Activated CD8-positive, alpha-beta T cell treated with anti-CD3 and anti-CD28 coated beads for 36 hours (primary cell): ENCODE data around the gene CFHR5. TPM values are rescaled to one million over a fixed set of nuclear protein-coding genes. Genes with fewer than 3 reads are reported as not detected.

Experiments used
- ATAC-seq: fragments of 200-7000 bp; cut with Tn5 transposase; one replicate; pipeline ENCODE4 v1.10.0; 2021; ENCODE audit warnings: mild to moderate bottlenecking, moderate library complexity
- CTCF ChIA-PET: fragments of 350-600 bp; sonication (Branson Sonifier 250); formaldehyde crosslinking; loops from one replicate; lab custom pipeline; 2021; ENCODE audit warnings: antibody characterized with exemption; lab: Charles Lee
- POLR2A ChIA-PET: fragments of 350-600 bp; sonication (Branson Sonifier 250); formaldehyde crosslinking; loops from one replicate; lab custom pipeline; 2021; ENCODE audit warnings: antibody characterized with exemption; lab: Charles Lee
- DNase-seq: peaks from one replicate; pipeline ENCODE4 v3.0.0-alpha.2; 2020
- H3K27ac Mint-ChIP-seq: one replicate; pipeline ENCODE4 v1.8.0; 2021; ENCODE audit warnings: mild to moderate bottlenecking, mixed read lengths
- H3K27me3 Mint-ChIP-seq: one replicate; pipeline ENCODE4 v1.8.0; 2021; ENCODE audit warnings: mixed read lengths
- H3K36me3 Mint-ChIP-seq: one replicate; pipeline ENCODE4 v1.8.0; 2021; ENCODE audit warnings: low read depth, mixed read lengths
- H3K4me1 Mint-ChIP-seq: one replicate; pipeline ENCODE4 v1.8.0; 2021; ENCODE audit warnings: low read depth, mixed read lengths
- H3K4me3 Mint-ChIP-seq: one replicate; pipeline ENCODE4 v1.8.0; 2021; ENCODE audit warnings: mild to moderate bottlenecking, moderate library complexity, mixed read lengths
- H3K9me3 Mint-ChIP-seq: one replicate; pipeline ENCODE4 v1.8.0; 2021; ENCODE audit warnings: mixed read lengths
- intact Hi-C: fragments of 100-400 bp; cut with micrococcal nuclease; formaldehyde crosslinking; loops from one replicate; pipeline ENCODE4 v1.10.0; 2022
- total RNA-seq, 2 experiments: library from RNA; stranded (reverse); gene quantifications; one replicate each; pipeline ENCODE4 v1.2.3, GENCODE V29; 2021
- TF ChIP-seq, protein P1 (sequence below): fragments of 200-600 bp; IDR thresholded peaks from one replicate; pipeline ENCODE4 v1.8.0; 2022; ENCODE audit warnings: antibody characterized with exemption, mild to moderate bottlenecking

Gene CFHR5
- total RNA-seq, 2 experiments from 2014 or later = not detected

DNA sequence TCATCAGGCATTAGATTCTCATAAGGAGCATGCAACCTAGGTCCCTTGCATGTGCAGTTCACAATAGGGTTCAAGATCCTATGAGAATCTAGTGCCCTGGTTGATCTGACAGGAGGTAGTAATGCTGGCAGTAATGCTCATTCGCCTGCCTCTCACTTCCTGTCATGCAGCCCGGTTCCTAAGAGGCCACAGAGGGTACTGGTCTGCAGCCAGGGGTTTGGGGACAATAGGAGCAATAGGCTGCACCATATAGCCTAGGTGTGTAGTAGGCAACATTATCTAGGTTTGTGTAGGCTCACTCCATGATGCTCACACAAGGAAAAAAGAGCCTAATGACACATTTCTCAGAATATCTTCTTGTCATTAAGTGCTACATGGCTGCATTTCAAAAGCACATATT is 25.8 kb downstream of the CFHR5 start:
- ATAC-seq (no peak), DNase-seq (no peak)
- Mint-ChIP-seq H3K27me3 (no peaks in the 10 kb centered on the region), H3K36me3 (no peaks in the 10 kb centered on the region), H3K27ac (no peak overlapping the region), H3K4me3 (no peak overlapping the region), H3K4me1 (no peaks in the 10 kb centered on the region), H3K9me3 (no peaks in the 10 kb centered on the region)
- CTCF ChIA-PET = interaction anchor here (0.6 kb wide), 1 partner anchor 333 kb away, joined by 3 read pairs; no protein-coding TSS in a partner anchor
- TF ChIP-seq, protein P1, sequence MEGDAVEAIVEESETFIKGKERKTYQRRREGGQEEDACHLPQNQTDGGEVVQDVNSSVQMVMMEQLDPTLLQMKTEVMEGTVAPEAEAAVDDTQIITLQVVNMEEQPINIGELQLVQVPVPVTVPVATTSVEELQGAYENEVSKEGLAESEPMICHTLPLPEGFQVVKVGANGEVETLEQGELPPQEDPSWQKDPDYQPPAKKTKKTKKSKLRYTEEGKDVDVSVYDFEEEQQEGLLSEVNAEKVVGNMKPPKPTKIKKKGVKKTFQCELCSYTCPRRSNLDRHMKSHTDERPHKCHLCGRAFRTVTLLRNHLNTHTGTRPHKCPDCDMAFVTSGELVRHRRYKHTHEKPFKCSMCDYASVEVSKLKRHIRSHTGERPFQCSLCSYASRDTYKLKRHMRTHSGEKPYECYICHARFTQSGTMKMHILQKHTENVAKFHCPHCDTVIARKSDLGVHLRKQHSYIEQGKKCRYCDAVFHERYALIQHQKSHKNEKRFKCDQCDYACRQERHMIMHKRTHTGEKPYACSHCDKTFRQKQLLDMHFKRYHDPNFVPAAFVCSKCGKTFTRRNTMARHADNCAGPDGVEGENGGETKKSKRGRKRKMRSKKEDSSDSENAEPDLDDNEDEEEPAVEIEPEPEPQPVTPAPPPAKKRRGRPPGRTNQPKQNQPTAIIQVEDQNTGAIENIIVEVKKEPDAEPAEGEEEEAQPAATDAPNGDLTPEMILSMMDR = no peak
- intact Hi-C loops = no loop called here
- POLR2A ChIA-PET = no interaction called here

DNA sequence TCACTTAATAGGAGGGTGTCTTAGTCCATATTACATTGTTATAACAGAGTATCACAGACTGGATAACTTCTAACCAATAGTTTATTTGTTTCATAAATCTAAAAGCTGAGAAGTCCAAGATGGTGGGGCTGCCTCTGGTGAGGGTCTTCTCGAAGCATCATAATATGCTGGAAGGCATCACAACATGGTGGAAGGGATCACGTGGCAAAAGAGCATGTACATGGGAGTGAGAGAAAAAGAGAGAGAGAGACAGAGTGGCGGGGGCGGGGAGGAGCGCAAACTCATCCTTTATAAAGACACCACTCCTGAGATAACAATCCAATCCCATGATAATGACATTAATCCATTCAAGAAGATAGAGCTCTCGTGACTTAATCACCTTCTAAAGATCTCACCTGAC is 31.5 kb downstream of the CFHR5 start:
- H3K4me1 Mint-ChIP-seq = no peaks in the 10 kb centered on the region
- TF ChIP-seq, protein P1 = no peak
- intact Hi-C loops = no loop called here
- ChIA-PET POLR2A (interaction anchor here (1.0 kb wide), 1 partner anchor 14 kb away, joined by 3 read pairs; no protein-coding TSS in a partner anchor), CTCF (no interaction called here)
- H3K9me3 Mint-ChIP-seq = peaks cover 2% of the 10 kb centered on the region
- H3K36me3 Mint-ChIP-seq = no peaks in the 10 kb centered on the region
- no peak overlapping the region for H3K27ac Mint-ChIP-seq
- no peak for DNase-seq
- H3K27me3 Mint-ChIP-seq = no peaks in the 10 kb centered on the region
- no peak overlapping the region for H3K4me3 Mint-ChIP-seq
- ATAC-seq = no peak

GRCh38 chr1:197011614-197012013 is 34.3 kb downstream of the CFHR5 start:
- ChIA-PET POLR2A (no interaction called here), CTCF (no interaction called here)
- Mint-ChIP-seq H3K27me3 (no peaks in the 10 kb centered on the region), H3K4me1 (no peaks in the 10 kb centered on the region), H3K36me3 (no peaks in the 10 kb centered on the region), H3K4me3 (no peak overlapping the region), H3K27ac (no peak overlapping the region), H3K9me3 (peaks cover 2% of the 10 kb centered on the region)
- no peak for ATAC-seq
- TF ChIP-seq, protein P1 = no peak
- intact Hi-C loops = no loop called here
- DNase-seq = no peak

DNA sequence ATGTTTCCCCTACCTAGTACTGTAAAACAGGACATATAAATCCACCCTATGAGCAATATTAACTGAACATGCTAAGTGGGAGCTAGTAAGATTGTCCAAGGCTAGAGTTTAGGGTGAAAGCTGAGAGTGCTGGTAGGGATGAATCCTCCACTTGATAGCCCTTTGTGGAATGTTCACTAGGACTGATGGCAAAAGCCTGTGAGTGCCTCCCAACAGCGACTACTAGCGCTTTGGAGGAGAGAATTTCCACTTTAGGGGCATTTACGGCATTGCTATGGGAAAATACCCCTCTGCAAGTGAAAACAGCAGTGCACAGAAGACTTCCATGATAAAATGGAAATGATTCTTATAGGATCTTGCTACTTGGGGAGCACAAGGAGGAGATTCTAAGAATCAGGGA is 35.9 kb downstream of the CFHR5 start:
- TF ChIP-seq, protein P1 = no peak
- H3K9me3 Mint-ChIP-seq = peaks cover 2% of the 10 kb centered on the region
- POLR2A ChIA-PET = no interaction called here
- CTCF ChIA-PET = interaction anchor here (1.6 kb wide), 1 partner anchor 103 kb away, joined by 3 read pairs; no protein-coding TSS in a partner anchor
- H3K4me3 Mint-ChIP-seq = no peak overlapping the region
- intact Hi-C loops = no loop called here
- H3K27me3 Mint-ChIP-seq = no peaks in the 10 kb centered on the region
- no peak for ATAC-seq
- no peaks in the 10 kb centered on the region for H3K4me1 Mint-ChIP-seq
- no peak overlapping the region for H3K27ac Mint-ChIP-seq
- no peak for DNase-seq
- H3K36me3 Mint-ChIP-seq = no peaks in the 10 kb centered on the region

- TF ChIP-seq, protein P1 = no peak
- Mint-ChIP-seq H3K4me3 (no peak overlapping the region), H3K27ac (no peak overlapping the region), H3K4me1 (no peaks in the 10 kb centered on the region), H3K27me3 (no peaks in the 10 kb centered on the region), H3K9me3 (peaks cover 1% of the 10 kb centered on the region), H3K36me3 (no peaks in the 10 kb centered on the region)
- ATAC-seq (no peak), DNase-seq (no peak)
- intact Hi-C loops = no loop called here
- ChIA-PET POLR2A (no interaction called here), CTCF (no interaction called here)
Observed at GRCh38 chr1:197016751-197017150, 39.4 kb downstream of the CFHR5 start.
